ENCODE results near the gene CDON. TPM values are rescaled to one million over a fixed set of nuclear protein-coding genes. Genes with fewer than 3 reads are reported as not detected.
"Not testable (repeated sequence)": the region's sequence is repeated elsewhere in the genome, so short reads cannot be mapped to it uniquely, and the experiment has no call there.

The CDON gene
- total RNA-seq, 5 donors from 2014 or later (not counting 1 experiment from before 2014, with no cell fraction given), result 1.7 to 5.0 (median 2.7) TPM

GRCh38 chr11:126034039-126034932 lies 28.4 kb downstream of the CDON start:
- 40% methylated on average over 2 of the region's 10 CpGs for WGBS (ENCODE audit: insufficient coverage)
- H3K27me3 Mint-ChIP-seq, result peaks cover 5 to 15% of the 10 kb centered on the region in 2 donors
- H3K9me3 Mint-ChIP-seq, result no peaks in the 10 kb centered on the region
- DNase-seq (no peak), ATAC-seq (replicated peaks in 1 of 4) (no peak)
- H3K4me3 Mint-ChIP-seq, result no peak overlapping the region
- ChIA-PET CTCF (no interaction called here), POLR2A (interaction anchor here in 1 of 2 donors (0.6 kb wide), 1 partner anchor 17 kb away, joined by 3 read pairs; no protein-coding TSS in a partner anchor)
- no peaks in the 10 kb centered on the region for H3K9me3 ChIP-seq
- H3K27ac ChIP-seq (ENCODE audit: low read length), result no peak overlapping the region
- no peak overlapping the region for H3K27ac Mint-ChIP-seq
- H3K4me3 ChIP-seq (ENCODE audit: control insufficient read depth in 1 of 2, extremely low read depth in 1 of 2, low read length in 1 of 2), result no peak overlapping the region
- H3K4me1 ChIP-seq (ENCODE audit: control insufficient read depth in 1 of 2, extremely low read depth in 1 of 2, insufficient read depth in 2 of 2, low read length in 2 of 2), result no peaks in the 10 kb centered on the region
- H3K4me1 Mint-ChIP-seq, result no peaks in the 10 kb centered on the region
- no peaks in the 10 kb centered on the region for H3K36me3 ChIP-seq (ENCODE audit: control insufficient read depth in 2 of 2, extremely low read depth in 1 of 2, insufficient read depth in 1 of 2, low read length in 1 of 2)
- no peaks in the 10 kb centered on the region for H3K27me3 ChIP-seq (replicated peaks in 1 of 2; ENCODE audit: control insufficient read depth in 2 of 2, extremely low read depth in 1 of 2, insufficient read depth in 2 of 2, low read length in 1 of 2)
- H3K36me3 Mint-ChIP-seq, result peaks cover 4% of the 10 kb centered on the region

GRCh38 chr11:126032375-126032774 lies 30.3 kb downstream of the CDON start:
- ChIA-PET POLR2A (no interaction called here), CTCF (no interaction called here)
- Histone ChIP-seq H3K27me3 (replicated peaks in 1 of 2; ENCODE audit: control insufficient read depth in 2 of 2, extremely low read depth in 1 of 2, insufficient read depth in 2 of 2, low read length in 1 of 2) (no peaks in the 10 kb centered on the region), H3K27ac (ENCODE audit: low read length) (no peak overlapping the region), H3K4me3 (ENCODE audit: control insufficient read depth in 1 of 2, extremely low read depth in 1 of 2, low read length in 1 of 2) (no peak overlapping the region), H3K4me1 (ENCODE audit: control insufficient read depth in 1 of 2, extremely low read depth in 1 of 2, insufficient read depth in 2 of 2, low read length in 2 of 2) (no peaks in the 10 kb centered on the region), H3K9me3 (no peaks in the 10 kb centered on the region), H3K36me3 (ENCODE audit: control insufficient read depth in 2 of 2, extremely low read depth in 1 of 2, insufficient read depth in 1 of 2, low read length in 1 of 2) (no peaks in the 10 kb centered on the region)
- Mint-ChIP-seq H3K4me1 (no peaks in the 10 kb centered on the region), H3K27ac (no peak overlapping the region), H3K36me3 (peaks cover 4% of the 10 kb centered on the region), H3K9me3 (no peaks in the 10 kb centered on the region), H3K27me3 (peaks cover 5 to 15% of the 10 kb centered on the region in 2 donors), H3K4me3 (no peak overlapping the region)
- DNase-seq (no peak), ATAC-seq (replicated peaks in 1 of 4) (no peak)
- WGBS (ENCODE audit: insufficient coverage), result 98% methylated on average over 6 of the region's 7 CpGs

GRCh38 chr11:126029805-126030204 lies 32.9 kb downstream of the CDON start:
- no peaks in the 10 kb centered on the region for H3K9me3 Mint-ChIP-seq

GRCh38 chr11:126029237-126029636 lies 33.4 kb downstream of the CDON start:
- H3K9me3 Mint-ChIP-seq, result no peaks in the 10 kb centered on the region
- Histone ChIP-seq H3K36me3 (ENCODE audit: control insufficient read depth in 2 of 2, extremely low read depth in 1 of 2, insufficient read depth in 1 of 2, low read length in 1 of 2) (no peaks in the 10 kb centered on the region), H3K4me3 (ENCODE audit: control insufficient read depth in 1 of 2, extremely low read depth in 1 of 2, low read length in 1 of 2) (no peak overlapping the region), H3K9me3 (no peaks in the 10 kb centered on the region), H3K27me3 (replicated peaks in 1 of 2; ENCODE audit: control insufficient read depth in 2 of 2, extremely low read depth in 1 of 2, insufficient read depth in 2 of 2, low read length in 1 of 2) (no peaks in the 10 kb centered on the region), H3K27ac (ENCODE audit: low read length) (no peak overlapping the region), H3K4me1 (ENCODE audit: control insufficient read depth in 1 of 2, extremely low read depth in 1 of 2, insufficient read depth in 2 of 2, low read length in 2 of 2) (no peaks in the 10 kb centered on the region)
- H3K4me3 Mint-ChIP-seq, result no peak overlapping the region
- CTCF ChIA-PET, result no interaction called here
- DNase-seq, result no peak
- no peaks in the 10 kb centered on the region for H3K4me1 Mint-ChIP-seq
- H3K36me3 Mint-ChIP-seq, result peaks cover 4% of the 10 kb centered on the region
- ATAC-seq (replicated peaks in 1 of 4), result no peak
- no peak overlapping the region for H3K27ac Mint-ChIP-seq
- POLR2A ChIA-PET, result no interaction called here
- WGBS (ENCODE audit: insufficient coverage), result no CpG with 5 or more reads among the region's 4 CpGs
- peaks cover 5 to 15% of the 10 kb centered on the region in 2 donors for H3K27me3 Mint-ChIP-seq

More at GRCh38 chr11:126029805-126030204, 32.9 kb downstream of the CDON start:
- ChIA-PET POLR2A (no interaction called here), CTCF (no interaction called here)
- no peaks in the 10 kb centered on the region for H3K4me1 ChIP-seq (ENCODE audit: control insufficient read depth in 1 of 2, extremely low read depth in 1 of 2, insufficient read depth in 2 of 2, low read length in 2 of 2)
- no peak overlapping the region for H3K27ac Mint-ChIP-seq
- H3K9me3 ChIP-seq, result no peaks in the 10 kb centered on the region
- H3K4me3 Mint-ChIP-seq, result no peak overlapping the region
- DNase-seq (no peak), ATAC-seq (replicated peaks in 1 of 4) (no peak)
- H3K4me1 Mint-ChIP-seq, result no peaks in the 10 kb centered on the region
- WGBS (ENCODE audit: insufficient coverage), result no CpG with 5 or more reads among the region's 2 CpGs
- H3K27me3 Mint-ChIP-seq, result peaks cover 5 to 15% of the 10 kb centered on the region in 2 donors
- H3K27ac ChIP-seq (ENCODE audit: low read length), result no peak overlapping the region
- no peaks in the 10 kb centered on the region for H3K27me3 ChIP-seq (replicated peaks in 1 of 2; ENCODE audit: control insufficient read depth in 2 of 2, extremely low read depth in 1 of 2, insufficient read depth in 2 of 2, low read length in 1 of 2)
- H3K36me3 Mint-ChIP-seq, result peaks cover 4% of the 10 kb centered on the region
- no peak overlapping the region for H3K4me3 ChIP-seq (ENCODE audit: control insufficient read depth in 1 of 2, extremely low read depth in 1 of 2, low read length in 1 of 2)
- no peaks in the 10 kb centered on the region for H3K36me3 ChIP-seq (ENCODE audit: control insufficient read depth in 2 of 2, extremely low read depth in 1 of 2, insufficient read depth in 1 of 2, low read length in 1 of 2)

- H3K4me3 Mint-ChIP-seq; DNase-seq; H3K9me3 Mint-ChIP-seq; H3K9me3 ChIP-seq; H3K4me1 Mint-ChIP-seq; H3K4me3 ChIP-seq (ENCODE audit: control insufficient read depth in 1 of 2, extremely low read depth in 1 of 2, low read length in 1 of 2); H3K36me3 Mint-ChIP-seq; H3K27me3 ChIP-seq (replicated peaks in 1 of 2; ENCODE audit: control insufficient read depth in 2 of 2, extremely low read depth in 1 of 2, insufficient read depth in 2 of 2, low read length in 1 of 2); H3K36me3 ChIP-seq (ENCODE audit: control insufficient read depth in 2 of 2, extremely low read depth in 1 of 2, insufficient read depth in 1 of 2, low read length in 1 of 2); ATAC-seq (replicated peaks in 1 of 4); POLR2A ChIA-PET; H3K27ac Mint-ChIP-seq; CTCF ChIA-PET; H3K27ac ChIP-seq (ENCODE audit: low read length); H3K4me1 ChIP-seq (ENCODE audit: control insufficient read depth in 1 of 2, extremely low read depth in 1 of 2, insufficient read depth in 2 of 2, low read length in 2 of 2); H3K27me3 Mint-ChIP-seq: not testable (repeated sequence)
- 100% methylated on average over 1 of the region's 3 CpGs for WGBS (ENCODE audit: insufficient coverage)
These were observed 34.1 kb downstream of the CDON start for GRCh38 chr11:126028534-126028933.

GRCh38 chr11:126026579-126026978 lies 36.1 kb downstream of the CDON start:
- H3K4me3 ChIP-seq (ENCODE audit: control insufficient read depth in 1 of 2, extremely low read depth in 1 of 2, low read length in 1 of 2), result no peak overlapping the region
- ChIA-PET CTCF (no interaction called here), POLR2A (interaction anchor here in 1 of 2 donors (0.5 kb wide), 1 partner anchor 1490 kb away, joined by 4 read pairs; no protein-coding TSS in a partner anchor)
- H3K4me1 ChIP-seq (ENCODE audit: control insufficient read depth in 1 of 2, extremely low read depth in 1 of 2, insufficient read depth in 2 of 2, low read length in 2 of 2), result no peaks in the 10 kb centered on the region
- no peaks in the 10 kb centered on the region for H3K36me3 ChIP-seq (ENCODE audit: control insufficient read depth in 2 of 2, extremely low read depth in 1 of 2, insufficient read depth in 1 of 2, low read length in 1 of 2)
- no peak overlapping the region for H3K27ac ChIP-seq (ENCODE audit: low read length)
- WGBS (ENCODE audit: insufficient coverage), result 100% methylated on average over 1 of the region's 2 CpGs
- H3K9me3 ChIP-seq, result no peaks in the 10 kb centered on the region
- Mint-ChIP-seq H3K4me1 (no peaks in the 10 kb centered on the region), H3K27ac (no peak overlapping the region), H3K36me3 (no peaks in the 10 kb centered on the region), H3K4me3 (no peak overlapping the region), H3K27me3 (peaks cover 0 to 4% of the 10 kb centered on the region in 2 donors), H3K9me3 (no peaks in the 10 kb centered on the region)
- ATAC-seq (replicated peaks in 1 of 4) (no peak), DNase-seq (no peak)
- H3K27me3 ChIP-seq (replicated peaks in 1 of 2; ENCODE audit: control insufficient read depth in 2 of 2, extremely low read depth in 1 of 2, insufficient read depth in 2 of 2, low read length in 1 of 2), result no peaks in the 10 kb centered on the region

All from T-cell (primary cell).